ENCODE measurements around the gene KCNN4.

DNA sequence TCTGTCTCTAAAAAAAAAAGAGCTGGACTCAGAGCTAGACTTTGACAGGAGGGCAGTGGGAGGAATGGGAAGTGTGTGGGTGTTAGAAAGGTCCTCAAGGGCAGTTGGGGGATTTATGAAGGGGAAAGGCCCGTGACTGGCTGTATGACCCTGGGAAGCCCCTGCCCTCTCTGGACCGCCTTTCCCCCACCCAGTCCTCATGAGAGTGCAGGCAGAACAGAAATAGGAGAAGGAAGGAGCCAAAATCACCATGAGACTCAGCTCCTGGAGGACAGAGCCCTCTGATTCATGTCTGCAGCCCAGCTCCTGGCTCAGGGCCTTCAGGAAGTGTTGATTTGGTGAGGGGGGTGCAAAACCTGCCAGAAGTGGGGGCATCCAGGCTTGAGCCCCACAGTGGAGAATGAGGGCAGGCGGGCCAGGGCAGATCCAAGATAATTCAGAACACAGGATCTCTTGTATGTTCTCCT is 17.3 kb downstream of the KCNN4 start:
- TF ChIP-seq, protein P1, sequence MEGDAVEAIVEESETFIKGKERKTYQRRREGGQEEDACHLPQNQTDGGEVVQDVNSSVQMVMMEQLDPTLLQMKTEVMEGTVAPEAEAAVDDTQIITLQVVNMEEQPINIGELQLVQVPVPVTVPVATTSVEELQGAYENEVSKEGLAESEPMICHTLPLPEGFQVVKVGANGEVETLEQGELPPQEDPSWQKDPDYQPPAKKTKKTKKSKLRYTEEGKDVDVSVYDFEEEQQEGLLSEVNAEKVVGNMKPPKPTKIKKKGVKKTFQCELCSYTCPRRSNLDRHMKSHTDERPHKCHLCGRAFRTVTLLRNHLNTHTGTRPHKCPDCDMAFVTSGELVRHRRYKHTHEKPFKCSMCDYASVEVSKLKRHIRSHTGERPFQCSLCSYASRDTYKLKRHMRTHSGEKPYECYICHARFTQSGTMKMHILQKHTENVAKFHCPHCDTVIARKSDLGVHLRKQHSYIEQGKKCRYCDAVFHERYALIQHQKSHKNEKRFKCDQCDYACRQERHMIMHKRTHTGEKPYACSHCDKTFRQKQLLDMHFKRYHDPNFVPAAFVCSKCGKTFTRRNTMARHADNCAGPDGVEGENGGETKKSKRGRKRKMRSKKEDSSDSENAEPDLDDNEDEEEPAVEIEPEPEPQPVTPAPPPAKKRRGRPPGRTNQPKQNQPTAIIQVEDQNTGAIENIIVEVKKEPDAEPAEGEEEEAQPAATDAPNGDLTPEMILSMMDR (IDR thresholded peaks at IDR 0.05): no peak
- no peak for TF ChIP-seq POLR2A (IDR thresholded peaks at IDR 0.05)

Data from transverse colon (tissue), 3 donors.